CD4-positive, alpha-beta T cell (primary cell): Measurements from ENCODE around the gene ZNRF1. TPM values are rescaled to one million over a fixed set of nuclear protein-coding genes. Genes with fewer than 3 reads are reported as not detected.

ENCODE experiments used
- ATAC-seq: fragments of 200-7000 bp; cut with Tn5 transposase; one replicate; pipeline ENCODE4 v1.10.0; 2022; ENCODE audit warnings: mild to moderate bottlenecking; ENCODE audit not compliant: poor library complexity
- CTCF ChIA-PET: fragments of 350-600 bp; sonication (Branson Sonifier 250); formaldehyde crosslinking; loops from one replicate; lab custom pipeline; 2021; ENCODE audit warnings: antibody characterized with exemption, inconsistent platforms; lab: Charles Lee
- POLR2A ChIA-PET: fragments of 350-600 bp; sonication (Branson Sonifier 250); formaldehyde crosslinking; loops from one replicate; lab custom pipeline; 2021; ENCODE audit warnings: antibody characterized with exemption, inconsistent platforms; lab: Charles Lee
- DNase-seq, 14 experiments: peaks; one replicate each; pipeline ENCODE4 v3.0.0-alpha.2; 2013 to 2020; ENCODE audit warnings: mixed read lengths in 2 of 14
- H3K27ac ChIP-seq, 2 donors: one replicate each; pipeline versions ENCODE4 v1.5.1 to v1.7.0; 2013; ENCODE audit warnings: low read length in 2 of 2, low read depth in 1 of 2, mild to moderate bottlenecking in 1 of 2
- H3K27me3 ChIP-seq, 2 experiments: 1 replicate in 1 of 2; 2 replicates in 1 of 2; pipeline versions ENCODE4 v1.6.1 to v1.7.0; 2013; ENCODE audit warnings: low read length in 2 of 2, control low read depth in 1 of 2, mild to moderate bottlenecking in 1 of 2, moderate library complexity in 1 of 2; ENCODE audit not compliant: insufficient read depth in 2 of 2, control insufficient read depth in 1 of 2
- H3K36me3 ChIP-seq: one replicate; pipeline ENCODE4 v1.6.1; 2013; ENCODE audit warnings: low read length, control low read depth; ENCODE audit not compliant: insufficient read depth
- H3K4me1 ChIP-seq: one replicate; pipeline ENCODE4 v1.6.1; 2013; ENCODE audit warnings: low read length, control low read depth; ENCODE audit not compliant: insufficient read depth
- H3K4me3 ChIP-seq: one replicate; pipeline ENCODE4 v1.5.1; 2013; ENCODE audit warnings: mild to moderate bottlenecking, low read length, moderate library complexity
- H3K9me3 ChIP-seq, 2 experiments: 1 replicate in 1 of 2; 2 replicates in 1 of 2; pipeline versions ENCODE4 v1.6.1 to v1.7.0; 2013; ENCODE audit warnings: low read length in 2 of 2, mild to moderate bottlenecking in 2 of 2, control low read depth in 1 of 2, moderate library complexity in 1 of 2; ENCODE audit not compliant: control insufficient read depth in 1 of 2, insufficient read depth in 1 of 2
- H3K27ac Mint-ChIP-seq: one replicate; pipeline ENCODE4 v1.8.0; 2020; ENCODE audit warnings: mixed read lengths
- H3K27me3 Mint-ChIP-seq: one replicate; pipeline ENCODE4 v1.8.0; 2021; ENCODE audit warnings: mixed read lengths
- H3K36me3 Mint-ChIP-seq: one replicate; pipeline ENCODE4 v1.8.0; 2021; ENCODE audit warnings: low read depth, mixed read lengths
- H3K4me1 Mint-ChIP-seq: one replicate; pipeline ENCODE4 v1.8.0; 2021; ENCODE audit warnings: low read depth, mixed read lengths
- H3K4me3 Mint-ChIP-seq: one replicate; pipeline ENCODE4 v1.8.0; 2020; ENCODE audit warnings: mild to moderate bottlenecking, mixed read lengths
- H3K9me3 Mint-ChIP-seq: one replicate; pipeline ENCODE4 v1.8.0; 2020; ENCODE audit warnings: mixed read lengths
- CTCF ChIP-seq: fragments of 200-600 bp; IDR thresholded peaks from one replicate; pipeline ENCODE4 v1.8.0; 2022; ENCODE audit warnings: antibody characterized with exemption, mild to moderate bottlenecking
- intact Hi-C, 2 experiments: fragments of 100-400 bp; cut with DNase I in 1 of 2; cut with micrococcal nuclease in 1 of 2; formaldehyde crosslinking; loops; one replicate each; pipeline versions ENCODE4 v1.15.1 to v1.9.0; 2023 to 2025; cut with DNase I, micrococcal nuclease
- total RNA-seq, 174 experiments: library from RNA in 2 of 174; stranded (reverse) in 2 of 174; gene quantifications; one replicate each; pipeline ENCODE4 v1.2.3 and lab custom pipeline; 2021 to 2026

The ZNRF1 gene
- total RNA-seq, 2 experiments from 2014 or later, result 2.8 to 4.0 TPM

GRCh38 chr16:75048054-75048453 lies 49.2 kb downstream of the ZNRF1 start:
- no peaks in the 10 kb centered on the region for H3K36me3 Mint-ChIP-seq
- no peak overlapping the region for H3K4me3 ChIP-seq
- H3K4me1 ChIP-seq, result no peaks in the 10 kb centered on the region
- H3K27me3 Mint-ChIP-seq, result no peaks in the 10 kb centered on the region
- no peak for TF ChIP-seq CTCF
- ATAC-seq, result no peak
- CTCF ChIA-PET, result no interaction called here
- no peak for DNase-seq
- H3K27ac Mint-ChIP-seq, result peak overlapping the region; percentile 9
- no peak overlapping the region for H3K4me3 Mint-ChIP-seq
- POLR2A ChIA-PET, result no interaction called here
- H3K4me1 Mint-ChIP-seq, result peaks cover 5% of the 10 kb centered on the region
- intact Hi-C loops, result no loop called here
- H3K9me3 Mint-ChIP-seq, result no peaks in the 10 kb centered on the region
- H3K36me3 ChIP-seq, result no peaks in the 10 kb centered on the region
- H3K27ac ChIP-seq, result no peak overlapping the region
- H3K9me3 ChIP-seq, result no peaks in the 10 kb centered on the region
- H3K27me3 ChIP-seq, result no peaks in the 10 kb centered on the region

- H3K27ac Mint-ChIP-seq, result peak overlapping the region; percentile 9
- no peaks in the 10 kb centered on the region for H3K27me3 ChIP-seq
- no peak for ATAC-seq
- DNase-seq, result no peak
- POLR2A ChIA-PET, result no interaction called here
- no peak for TF ChIP-seq CTCF
- intact Hi-C loops, result no loop called here
- no peaks in the 10 kb centered on the region for H3K9me3 Mint-ChIP-seq
- H3K4me1 Mint-ChIP-seq, result peaks cover under 1% of the 10 kb centered on the region
- no peak overlapping the region for H3K4me3 Mint-ChIP-seq
- no peaks in the 10 kb centered on the region for H3K9me3 ChIP-seq
- no peak overlapping the region for H3K27ac ChIP-seq
- CTCF ChIA-PET, result no interaction called here
- H3K36me3 ChIP-seq, result no peaks in the 10 kb centered on the region
- no peaks in the 10 kb centered on the region for H3K27me3 Mint-ChIP-seq
- H3K4me3 ChIP-seq, result no peak overlapping the region
- no peaks in the 10 kb centered on the region for H3K36me3 Mint-ChIP-seq
- H3K4me1 ChIP-seq, result no peaks in the 10 kb centered on the region
Measured at GRCh38 chr16:75048530-75048929, 49.7 kb downstream of the ZNRF1 start.

- Histone ChIP-seq H3K4me1 (peaks cover 3% of the 10 kb centered on the region), H3K27me3 (no peaks in the 10 kb centered on the region), H3K4me3 (no peak overlapping the region), H3K36me3 (no peaks in the 10 kb centered on the region), H3K27ac (no peak overlapping the region), H3K9me3 (no peaks in the 10 kb centered on the region)
- TF ChIP-seq CTCF, result no peak
- Mint-ChIP-seq H3K36me3 (no peaks in the 10 kb centered on the region), H3K4me1 (peaks cover 11% of the 10 kb centered on the region), H3K27me3 (no peaks in the 10 kb centered on the region), H3K27ac (no peak overlapping the region), H3K9me3 (no peaks in the 10 kb centered on the region), H3K4me3 (no peak overlapping the region)
- no peak for DNase-seq
- ChIA-PET CTCF (no interaction called here), POLR2A (interaction anchor here (1.1 kb wide), 1 partner anchor 22 kb away, joined by 3 read pairs; no protein-coding TSS in a partner anchor)
- intact Hi-C loops, result no loop called here
- ATAC-seq, result no peak
Measured at GRCh38 chr16:75052481-75053202, 53.8 kb downstream of the ZNRF1 start.
